ENCODE results near the gene HSPA1A.
"Not testable (repeated sequence)": the region's sequence is repeated elsewhere in the genome, so short reads cannot be mapped to it uniquely, and the experiment has no call there.

HSPA1A gene

DNA sequence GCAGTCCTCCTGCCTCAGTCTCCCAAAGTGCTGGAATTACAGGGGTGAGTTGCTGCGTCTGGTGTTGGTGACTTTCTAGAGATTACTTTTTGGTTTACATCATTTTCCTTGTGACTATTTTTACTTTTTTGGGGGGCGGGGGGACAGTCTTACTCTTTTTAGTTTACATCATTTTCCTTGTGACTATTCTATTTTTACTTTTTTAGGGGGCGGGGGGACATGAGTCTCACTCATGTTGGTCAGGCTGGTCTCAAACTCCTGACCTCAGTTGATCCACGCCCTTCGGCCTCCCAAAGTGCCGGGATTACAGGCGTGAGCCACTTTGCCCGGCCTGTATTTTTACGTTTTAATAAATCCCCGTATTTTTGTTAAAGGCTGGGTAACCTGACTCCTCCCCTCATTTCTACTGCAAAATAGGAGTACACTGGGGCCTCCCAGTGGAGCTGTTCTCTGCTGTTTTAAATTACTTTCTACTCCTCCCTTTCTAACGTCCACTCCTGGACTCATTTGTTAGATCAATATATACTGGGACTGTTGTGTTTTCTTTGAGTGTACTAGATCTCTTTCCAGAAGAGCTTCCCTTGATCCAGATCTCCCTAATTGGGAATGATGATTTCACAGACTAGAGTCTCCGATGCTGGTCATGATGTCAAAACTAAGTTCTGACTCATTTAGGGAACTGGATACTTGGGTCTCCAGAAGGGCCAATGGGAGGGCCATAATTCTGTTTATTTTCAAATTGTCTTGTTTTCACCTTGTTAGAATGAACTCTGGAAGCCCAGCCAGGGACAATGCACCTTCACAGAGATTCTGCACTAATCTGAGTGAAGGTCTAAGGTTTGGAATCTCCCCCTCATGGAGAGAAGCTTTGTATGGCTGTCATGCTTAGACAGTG is 21.4 kb downstream of the HSPA1A start:
- DNase-seq (ENCODE audit: low spot score): peak; percentile 77

DNA sequence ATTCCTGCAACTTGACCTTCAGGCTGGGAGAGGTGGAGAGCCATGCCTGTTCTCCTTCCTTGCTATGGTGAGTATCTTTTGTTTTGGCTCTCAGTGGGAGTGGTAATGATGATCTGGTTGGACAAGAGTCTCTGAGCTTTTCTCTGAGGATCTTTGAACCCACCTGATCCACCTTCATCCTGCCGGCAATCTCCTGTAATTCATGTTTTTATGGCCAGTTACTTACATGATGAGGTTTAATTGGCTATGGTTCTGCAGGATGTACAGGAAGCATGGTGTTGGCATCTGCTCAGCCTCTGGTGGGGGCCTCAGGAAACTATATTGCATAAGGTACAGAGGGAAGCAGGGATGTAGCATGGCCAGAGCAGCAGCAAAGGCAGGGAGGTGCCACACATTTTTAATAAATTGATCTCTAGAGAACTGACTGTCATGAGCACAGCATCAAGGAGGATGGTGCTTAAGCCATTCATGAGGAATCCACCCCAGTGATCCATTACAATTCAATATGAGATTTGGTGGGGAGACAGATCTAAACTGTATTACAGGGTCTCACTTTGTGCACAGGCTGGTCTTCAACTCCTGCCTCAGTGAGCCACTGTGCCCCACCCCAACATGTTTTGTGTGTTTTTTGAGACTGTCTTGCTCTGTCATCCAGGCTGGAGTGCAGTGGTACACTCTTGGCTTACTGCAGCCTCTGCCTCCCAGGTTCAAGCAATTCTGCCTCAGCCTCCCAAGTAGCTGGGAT is 22.2 kb downstream of the HSPA1A start:
- no peak for DNase-seq (ENCODE audit: low spot score)

GRCh38 chr6:31838114-31838553 is 22.8 kb downstream of the HSPA1A start:
- DNase-seq (ENCODE audit: low spot score): not testable (repeated sequence)

DNA sequence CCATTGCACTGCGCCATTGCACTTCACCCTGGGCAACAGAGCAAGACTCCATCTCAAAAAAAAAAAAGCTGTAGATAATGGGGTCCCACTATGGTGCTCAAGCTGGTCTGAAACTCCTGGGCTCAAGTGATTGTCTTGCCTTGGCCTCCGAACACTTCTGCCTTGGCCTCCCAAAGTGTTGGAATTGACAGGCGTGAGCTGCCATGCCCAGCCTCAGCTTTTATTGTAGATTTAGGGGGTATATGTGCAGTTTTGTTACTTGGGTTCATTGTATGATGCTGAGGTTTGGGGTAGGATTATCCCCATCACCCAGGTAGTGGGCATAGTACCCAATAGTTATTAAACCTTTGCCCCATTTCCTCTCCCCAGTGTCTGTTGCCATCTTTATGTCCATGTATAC is 23.6 kb downstream of the HSPA1A start:
- DNase-seq (ENCODE audit: low spot score): no peak

DNA sequence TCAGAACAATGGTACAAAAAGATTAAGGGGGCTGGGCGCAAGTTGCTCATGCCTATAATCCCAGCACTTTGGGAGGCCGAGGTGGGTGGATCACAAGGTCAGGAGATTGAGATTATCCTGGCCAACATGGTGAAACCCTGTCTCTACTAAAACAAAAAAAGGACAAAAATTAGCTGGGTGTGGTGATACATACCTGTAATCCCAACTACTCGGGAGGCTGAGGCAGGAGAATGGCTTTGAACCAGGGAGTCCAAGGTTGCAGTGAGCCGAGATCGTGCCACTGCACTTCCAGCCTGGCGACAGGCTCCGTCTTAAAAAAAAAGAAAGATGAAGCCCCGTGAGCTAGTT is 24.4 kb downstream of the HSPA1A start:
- DNase-seq (ENCODE audit: low spot score): not testable (repeated sequence)

DNA sequence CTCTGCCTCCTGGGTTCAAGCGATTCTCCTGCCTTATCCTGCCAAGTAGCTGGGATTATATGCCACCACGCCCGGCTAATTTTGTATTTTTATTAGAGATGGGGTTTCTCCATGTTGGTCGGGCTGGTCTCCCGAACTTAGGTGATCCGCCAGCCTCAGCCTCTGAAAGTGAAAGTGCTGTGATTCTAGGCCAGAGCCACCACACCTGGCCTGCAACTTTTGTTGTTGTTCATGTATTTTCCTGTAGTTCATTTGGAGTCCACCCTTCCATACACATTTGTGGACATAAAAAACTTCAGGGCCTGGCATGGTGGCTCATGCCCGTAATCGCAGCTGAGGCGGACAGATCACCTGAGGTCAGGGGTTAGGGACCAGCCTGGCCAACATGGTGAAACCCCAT is 26.7 kb downstream of the HSPA1A start:
- no peak for DNase-seq (ENCODE audit: low spot score)

- no peak for DNase-seq (ENCODE audit: low spot score)
Observed at GRCh38 chr6:31844507-31844906, 29.2 kb downstream of the HSPA1A start.

DNA sequence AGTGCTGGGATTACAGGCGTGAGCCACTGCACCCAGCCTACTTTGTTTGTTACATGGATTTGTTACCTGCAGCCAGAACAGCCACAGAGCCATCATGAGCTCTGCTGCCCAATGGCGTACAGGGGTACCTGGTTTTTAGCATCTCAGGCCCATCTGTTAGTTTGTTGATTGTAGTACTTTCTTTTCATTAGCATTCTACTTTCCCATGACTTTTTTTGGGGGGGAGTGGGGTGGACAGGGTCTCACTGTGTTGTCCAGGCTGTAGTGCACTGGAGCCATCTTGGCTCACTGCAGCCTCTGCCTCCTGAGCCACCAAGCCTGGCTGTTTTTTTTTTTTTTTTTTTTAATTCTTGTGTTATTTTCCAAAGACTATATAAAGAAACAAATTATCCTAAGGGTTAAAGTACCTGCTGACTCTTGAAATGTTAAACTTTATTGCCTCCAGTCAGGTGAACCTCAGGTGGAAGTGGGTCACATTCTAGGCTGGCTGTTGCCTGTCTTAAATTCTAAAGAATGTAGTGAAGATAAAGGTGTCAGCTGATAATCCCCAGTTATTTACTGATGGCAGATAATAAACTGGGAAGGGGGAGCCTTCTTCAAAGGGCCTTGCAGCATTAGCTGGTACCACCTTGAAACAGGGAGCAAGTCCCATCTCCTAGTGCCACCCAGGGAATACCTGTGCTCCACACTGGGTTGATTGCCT is 32.1 kb downstream of the HSPA1A start:
- DNase-seq (ENCODE audit: low spot score): no peak

GRCh38 chr6:31850765-31851484 is 35.6 kb downstream of the HSPA1A start:
- DNase-seq (ENCODE audit: low spot score): no peak

- DNase-seq (ENCODE audit: low spot score): no peak
Observed at GRCh38 chr6:31851485-31851832, 36.1 kb downstream of the HSPA1A start.

DNA sequence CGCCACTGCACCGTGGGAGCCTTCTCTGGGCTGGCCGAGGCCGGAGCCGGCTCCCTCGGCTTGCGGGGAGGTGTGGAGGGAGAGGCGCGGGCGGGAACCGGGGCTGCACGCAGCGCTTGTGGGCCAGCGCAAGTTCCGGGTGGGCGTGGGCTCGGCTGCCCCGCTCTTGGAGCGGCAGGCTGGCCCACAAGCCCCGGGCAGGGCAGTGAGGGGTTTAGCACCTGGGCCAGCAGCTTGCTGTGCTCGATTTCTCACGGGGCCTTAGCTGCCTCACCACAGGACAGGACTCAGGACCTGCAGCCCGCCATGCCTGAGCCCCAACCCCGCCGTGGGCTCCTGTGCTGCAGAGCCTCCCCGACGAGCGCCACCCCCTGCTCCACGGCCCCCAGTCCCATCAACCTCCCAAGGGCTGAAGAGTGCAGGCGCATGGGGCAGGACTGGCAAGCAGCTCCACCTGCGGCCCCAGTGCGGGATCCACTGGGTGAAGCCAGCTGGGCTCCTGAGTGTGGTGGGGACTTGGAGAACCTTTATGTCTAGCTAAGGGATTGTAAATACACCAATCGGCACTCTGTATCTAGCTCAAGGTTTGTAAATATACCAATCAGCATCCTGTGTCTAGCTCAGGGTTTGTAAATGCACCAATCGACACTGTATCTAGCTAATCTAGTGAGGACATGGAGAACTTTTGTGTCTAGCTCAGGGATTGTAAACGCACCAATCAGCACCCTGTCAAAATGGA is 36.8 kb downstream of the HSPA1A start:
- DNase-seq (ENCODE audit: low spot score): not testable (repeated sequence)

- not testable (repeated sequence) for DNase-seq (ENCODE audit: low spot score)
Observed at GRCh38 chr6:31857774-31858173, 42.4 kb downstream of the HSPA1A start.

DNA sequence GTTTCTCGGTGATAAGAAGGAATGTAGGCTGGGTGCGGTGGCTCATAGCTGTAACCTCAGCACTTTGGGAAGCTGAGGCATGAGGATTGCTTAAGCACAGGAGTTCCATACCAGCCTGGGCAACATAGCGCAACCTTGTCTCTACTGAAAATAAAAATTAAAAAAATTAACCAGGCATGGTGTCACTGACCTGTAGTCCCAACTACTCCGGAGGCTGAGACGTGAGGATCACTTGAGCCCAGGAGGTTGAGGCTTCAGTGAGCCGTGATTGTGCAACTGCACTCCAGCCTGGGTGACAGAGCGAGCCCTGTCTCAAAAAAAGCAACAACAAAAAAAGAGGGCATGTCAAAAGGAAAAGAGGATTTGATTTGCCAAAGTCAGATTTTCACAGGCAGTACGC is 43.4 kb downstream of the HSPA1A start:
- DNase-seq (ENCODE audit: low spot score): no peak

- no peak for DNase-seq (ENCODE audit: low spot score)
Observed at GRCh38 chr6:31859923-31860322, 44.6 kb downstream of the HSPA1A start.

DNA sequence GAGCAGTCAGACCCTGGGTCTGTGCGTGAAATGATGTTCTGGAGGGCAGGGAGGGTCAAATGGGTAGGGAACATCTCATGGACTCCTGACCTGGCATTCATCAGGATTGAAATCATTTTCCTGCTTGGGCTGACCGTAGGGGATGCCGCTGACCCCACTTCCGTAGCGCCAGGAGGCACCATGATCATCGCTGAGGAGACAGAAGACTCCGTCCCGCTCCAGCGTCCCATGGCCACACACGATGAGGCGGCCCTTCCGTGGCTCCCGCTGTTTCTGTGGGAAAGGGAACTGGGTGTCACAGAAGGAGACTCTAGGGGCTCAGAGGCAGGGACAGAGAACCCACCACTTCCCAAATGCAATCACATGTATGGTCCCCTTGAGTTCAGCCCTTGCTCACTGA is 45.0 kb downstream of the HSPA1A start:
- no peak for DNase-seq (ENCODE audit: low spot score)

DNA sequence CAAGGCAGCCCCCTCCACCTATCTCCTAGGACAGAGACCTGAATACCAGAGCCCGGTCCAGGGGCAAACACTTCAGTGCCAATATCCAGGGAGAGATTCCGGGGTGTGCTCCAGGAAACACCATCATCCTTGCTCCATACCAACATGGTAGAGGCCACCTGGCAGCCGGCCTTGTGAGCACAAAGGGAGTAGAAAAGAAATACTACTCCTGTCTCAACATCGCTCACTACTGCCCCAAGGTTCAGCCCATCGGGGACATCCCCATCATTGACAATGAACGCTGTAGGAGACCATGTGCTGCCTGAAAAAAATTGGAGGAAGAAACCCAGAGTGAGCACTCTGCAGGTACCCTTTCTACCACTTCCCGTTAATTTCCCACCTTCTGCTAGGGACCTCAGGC is 45.8 kb downstream of the HSPA1A start:
- no peak for DNase-seq (ENCODE audit: low spot score)

DNA sequence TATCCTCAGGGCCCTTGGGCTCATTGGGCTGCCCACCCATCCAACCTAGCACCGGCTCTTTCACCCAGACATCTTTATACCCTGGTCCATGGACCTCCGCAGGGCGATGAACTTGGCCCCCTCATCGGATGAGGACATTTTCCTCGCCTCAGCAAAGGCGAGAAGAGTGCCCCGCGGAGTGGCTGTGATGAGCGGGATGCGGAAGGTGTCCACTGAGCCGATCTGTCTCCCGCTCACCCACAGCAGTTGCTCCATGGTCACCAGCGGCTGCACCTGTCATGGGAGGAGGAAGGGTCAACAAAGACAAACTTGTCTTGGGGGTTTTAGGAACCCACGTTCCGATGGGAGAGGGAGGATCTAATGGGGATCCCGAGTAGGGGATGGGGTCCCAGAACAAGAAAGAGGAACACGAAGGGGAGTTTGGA is 46.6 kb downstream of the HSPA1A start:
- DNase-seq (ENCODE audit: low spot score): no peak

DNA sequence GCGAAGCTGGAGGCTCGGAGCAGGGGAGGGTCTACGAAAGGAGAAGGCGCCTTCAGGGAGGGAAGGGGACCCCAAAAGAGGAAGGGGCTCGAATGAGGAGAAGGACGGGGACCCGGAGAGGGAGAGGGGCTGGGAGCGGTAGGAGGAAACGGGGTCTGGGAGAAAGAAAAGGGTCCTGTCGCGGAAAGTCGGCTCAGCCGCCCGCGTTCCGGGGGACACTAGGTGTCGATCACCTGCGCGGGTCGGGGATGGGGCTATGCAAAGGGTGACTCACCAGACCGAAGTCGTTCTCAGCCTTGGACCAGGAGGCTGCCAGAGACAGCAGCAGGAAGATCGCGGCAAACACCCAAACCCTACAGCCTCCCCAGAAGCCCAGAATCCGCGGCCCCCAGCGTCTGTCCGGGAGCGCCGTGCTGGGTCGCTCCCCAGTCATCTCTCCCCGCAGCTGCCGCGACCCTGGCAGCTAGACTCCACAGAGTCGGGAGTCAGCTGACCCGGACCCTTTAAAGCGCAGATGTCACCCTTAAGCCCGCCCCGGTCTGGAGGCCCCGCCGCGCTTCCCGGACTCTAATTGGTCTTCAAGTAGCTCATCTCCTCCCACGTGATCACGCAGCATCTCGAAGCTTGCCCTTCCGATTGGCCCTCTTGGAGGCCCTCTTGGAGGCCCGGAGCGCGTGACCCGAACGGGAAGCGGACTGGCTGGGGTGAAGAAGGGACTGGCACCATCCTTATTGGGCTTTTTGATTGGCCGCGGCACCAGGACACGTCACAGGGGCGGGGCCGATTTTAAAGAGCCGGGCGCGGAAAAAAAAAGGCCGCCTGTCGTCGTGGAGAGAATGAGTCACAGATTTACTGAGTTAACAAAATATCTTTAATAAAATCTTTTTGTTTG is 47.2 kb downstream of the HSPA1A start, which contains the start of gene NEU1:
Gene NEU1 (minus strand): TSS at position 478 of the 892 bp plus-strand sequence. CDS start 45 bp downstream, at position 433.
- DNase-seq (ENCODE audit: low spot score): peak; percentile 100

GRCh38 chr6:31864123-31864562 is 48.8 kb downstream of the HSPA1A start:
- not testable (repeated sequence) for DNase-seq (ENCODE audit: low spot score)

DNA sequence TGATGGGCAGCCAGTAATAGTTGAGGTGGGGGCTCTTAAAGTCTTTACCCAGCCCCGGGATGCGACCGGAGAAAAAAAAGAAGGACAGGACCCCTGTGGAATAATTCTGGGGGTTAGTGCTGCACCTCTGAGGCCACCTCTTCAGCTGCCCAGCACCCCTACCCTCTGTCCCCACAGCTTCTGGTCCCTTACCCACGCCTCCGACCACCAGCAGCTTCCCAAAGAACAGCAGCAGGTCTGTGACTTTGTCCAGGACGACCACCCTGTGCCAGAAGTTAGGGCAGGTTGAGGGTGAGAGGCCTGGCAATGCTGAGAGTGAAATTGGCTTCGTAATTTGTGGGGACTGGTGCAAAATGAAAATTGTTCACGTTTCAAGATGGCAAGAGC is 49.5 kb downstream of the HSPA1A start:
- DNase-seq (ENCODE audit: low spot score): no peak

All from RKO (cell line).